Stimulated activated CD8-positive, alpha-beta memory T cell treated with anti-CD3 and anti-CD28 coated beads, Interleukin-12 subunit alpha, Interleukin-12 subunit beta, amount 100 ng/mL, for 24 hours (primary cell): ENCODE results near the gene SKI.
A peak's percentile ranks its signal among the peaks of the same experiment; 100 is the strongest.

Experiments used
- DNase-seq: peaks from one replicate; pipeline ENCODE4 v3.0.0-alpha.2; 2020; ENCODE audit errors: extremely low read depth

SKI gene

GRCh38 chr1:2209400-2210083, 18.6 kb upstream of the SKI start:
- DNase-seq, result no peak

- no peak for DNase-seq
Observed at GRCh38 chr1:2210084-2210653, 17.9 kb upstream of the SKI start.

GRCh38 chr1:2210786-2211185, 17.3 kb upstream of the SKI start:
- DNase-seq, result no peak

GRCh38 chr1:2212274-2212531, 15.9 kb upstream of the SKI start:
- DNase-seq, result no peak

GRCh38 chr1:2212532-2213491, 15.3 kb upstream of the SKI start:
- no peak for DNase-seq

GRCh38 chr1:2213576-2214505, 14.3 kb upstream of the SKI start:
- no peak for DNase-seq

GRCh38 chr1:2214541-2215241, 13.4 kb upstream of the SKI start:
- no peak for DNase-seq

GRCh38 chr1:2215329-2215728, 12.8 kb upstream of the SKI start:
- DNase-seq, result no peak

GRCh38 chr1:2215909-2216766, 12.0 kb upstream of the SKI start:
- DNase-seq, result no peak

- no peak for DNase-seq
Observed at GRCh38 chr1:2216767-2217058, 11.4 kb upstream of the SKI start.

GRCh38 chr1:2221271-2221670, 6.8 kb upstream of the SKI start:
- DNase-seq, result no peak

GRCh38 chr1:2224170-2224584, 3.9 kb upstream of the SKI start:
- DNase-seq, result no peak

- no peak for DNase-seq
Observed at GRCh38 chr1:2224631-2225428, 3.3 kb upstream of the SKI start.

- no peak for DNase-seq
Observed at GRCh38 chr1:2226525-2227345, 1.4 kb upstream of the SKI start.

GRCh38 chr1:2227346-2228156, 568 bp upstream of the SKI start:
- peak; percentile 83 for DNase-seq

GRCh38 chr1:2228694-2229036, 546 bp downstream of the SKI start:
- no peak for DNase-seq

- no peak for DNase-seq
Observed at GRCh38 chr1:2229037-2229864, 1.1 kb downstream of the SKI start.
